K562 (cell line): ENCODE results near the gene CLEC19A. TPM values are rescaled to one million over a fixed set of nuclear protein-coding genes. Genes with fewer than 3 reads are reported as not detected.

Experiments used
- ATAC-seq: fragments of 200-7000 bp; cut with Tn5 transposase; 3 replicates; pipeline ENCODE4 v1.9.1; 2020; ENCODE audit warnings: moderate library complexity
- BruUV-seq: library from RNA; stranded (reverse); fragments of 400-500 nt; replicated peaks from 2 replicates; lab custom pipeline; 2021; lab: Mats Ljungman, UMichigan
- CTCF ChIA-PET: fragments of 300-600 bp; formaldehyde crosslinking; extraction: SDS; loops from one replicate; lab custom pipeline; 2021; ENCODE audit warnings: low intra/inter-chr PET ratio; lab: Yijun Ruan, JAX
- POLR2A ChIA-PET: fragments of 300-600, 350-650 bp; sonication (Branson Sonifier 250); formaldehyde crosslinking; extraction: SDS; loops from one replicate; lab custom pipeline; 2021; ENCODE audit warnings: antibody characterized with exemption, inconsistent platforms; lab: Yijun Ruan, JAX
- DNase-seq, 4 experiments: peaks; one replicate each; pipeline versions ENCODE4 v3.0.0 to v3.0.0-alpha.2; 2011 to 2018; ENCODE audit warnings: low spot score in 3 of 4, mixed read lengths in 3 of 4; ENCODE audit errors: extremely low read depth in 1 of 4
- FAIRE-seq: peaks from 2 replicates; lab custom pipeline; 2011; peaks lifted over from hg19 to GRCh38; lab: Jason Lieb, UNC
- H2AFZ ChIP-seq: 2 replicates; pipeline ENCODE4 v1.6.0; 2011; ENCODE audit warnings: low read depth, low read length, control low read depth, inconsistent platforms
- H3K27ac ChIP-seq: fragments of 200-600 bp; 3 replicates; pipeline ENCODE4 v1.8.0; 2011; ENCODE audit warnings: low read depth, mild to moderate bottlenecking, control low read depth, inconsistent platforms, low read length, moderate library complexity, mixed read lengths; ENCODE audit errors: extremely low read depth
- H3K27me3 ChIP-seq, 2 experiments: fragments of 300-600 bp in 1 of 2; 2 replicates in 1 of 2; 3 replicates in 1 of 2; pipeline versions ENCODE4 v1.6.0 to v1.8.0; 2011; ENCODE audit warnings: inconsistent platforms in 2 of 2, low read length in 2 of 2, mild to moderate bottlenecking in 1 of 2, mixed read lengths in 1 of 2, moderate library complexity in 1 of 2; ENCODE audit not compliant: control insufficient read depth in 2 of 2, insufficient read depth in 2 of 2
- H3K36me3 ChIP-seq: fragments of 300-600 bp; 3 replicates; pipeline ENCODE4 v1.8.0; 2011; ENCODE audit warnings: mild to moderate bottlenecking, low read length, inconsistent platforms; ENCODE audit not compliant: control insufficient read depth, insufficient read depth
- H3K4me1 ChIP-seq, 2 experiments: fragments of 200-600 bp in 1 of 2; replicated peaks in 1 of 2; 2 replicates in 1 of 2; 3 replicates in 1 of 2; pipeline versions ENCODE4 v1.5.1 to v1.8.0; 2011; ENCODE audit warnings: inconsistent platforms in 2 of 2, low read length in 2 of 2, mild to moderate bottlenecking in 1 of 2, mixed read lengths in 1 of 2, moderate library complexity in 1 of 2; ENCODE audit not compliant: control insufficient read depth in 2 of 2, insufficient read depth in 2 of 2
- H3K4me2 ChIP-seq: 2 replicates; pipeline ENCODE4 v1.6.1; 2011; ENCODE audit warnings: low read length, control low read depth, inconsistent platforms, mixed read lengths; ENCODE audit not compliant: insufficient read depth
- H3K4me3 ChIP-seq: fragments of 200-600 bp; sonication (generic), shearing (Covaris generic); 2 replicates; pipeline ENCODE4 v1.5.1; 2016; ENCODE audit warnings: control low read depth, inconsistent platforms
- H3K79me2 ChIP-seq: fragments of 200-600 bp; 3 replicates; pipeline ENCODE4 v1.8.0; 2011; ENCODE audit warnings: low read length, inconsistent platforms; ENCODE audit not compliant: control insufficient read depth, insufficient read depth
- H3K9ac ChIP-seq, 2 experiments: 2 replicates each; pipeline versions ENCODE4 v1.6.0 to v1.6.1; 2011; ENCODE audit warnings: low read depth in 2 of 2, low read length in 2 of 2, control low read depth in 1 of 2, inconsistent platforms in 1 of 2, mild to moderate bottlenecking in 1 of 2, mixed read lengths in 1 of 2; ENCODE audit not compliant: insufficient read depth in 1 of 2
- H3K9me1 ChIP-seq: one replicate; pipeline ENCODE4 v1.6.0; 2011; ENCODE audit warnings: inconsistent platforms, mild to moderate bottlenecking, low read length, moderate library complexity; ENCODE audit not compliant: control insufficient read depth, insufficient read depth
- H3K9me3 ChIP-seq: replicated peaks from 2 replicates; pipeline ENCODE4 v1.5.1; 2011; ENCODE audit warnings: low read depth, low read length, inconsistent platforms; ENCODE audit not compliant: control insufficient read depth, insufficient read depth
- H4K20me1 ChIP-seq: replicated peaks from 2 replicates; pipeline ENCODE4 v1.6.1; 2011; ENCODE audit warnings: low read length, inconsistent platforms, mixed read lengths; ENCODE audit not compliant: control insufficient read depth, insufficient read depth
- CHD7 ChIP-seq: fragments of 200-600 bp; sonication (generic); IDR thresholded peaks from one replicate; pipeline ENCODE4 v1.6.1; 2012; ENCODE audit warnings: mild to moderate bottlenecking, low read depth, low read length, inconsistent platforms
- CTCF ChIP-seq, 3 experiments: IDR thresholded peaks in 2 of 3; conservative IDR thresholded peaks in 1 of 3; 2 replicates each; pipeline ENCODE4 v1.5.1; 2011 to 2012; ENCODE audit warnings: low read length in 3 of 3, mild to moderate bottlenecking in 3 of 3, control low read depth in 2 of 3, improper control_type of control experiment in 1 of 3, inconsistent platforms in 1 of 3, low read depth in 1 of 3, mixed read lengths in 1 of 3, moderate library complexity in 1 of 3; ENCODE audit not compliant: insufficient read depth in 2 of 3
- HMGXB4 ChIP-seq: sonication (generic); formaldehyde crosslinking; IDR thresholded peaks from 2 replicates; pipeline ENCODE4 v1.8.1; 2023; ENCODE audit warnings: mild to moderate bottlenecking, missing genetic modification reagents
- RBM17 ChIP-seq: fragments of 200-400 bp; formaldehyde crosslinking; IDR thresholded peaks from 2 replicates; pipeline ENCODE4 v1.6.1; 2017; ENCODE audit warnings: low read depth, mild to moderate bottlenecking, low read length, borderline replicate concordance
- SREBF2 ChIP-seq: sonication (generic); formaldehyde crosslinking; IDR thresholded peaks from 2 replicates; pipeline ENCODE4 v1.4.0; 2020; ENCODE audit warnings: mild to moderate bottlenecking, missing genetic modification reagents
- TAF15 ChIP-seq: fragments of 200-400 bp; formaldehyde crosslinking; IDR thresholded peaks from 2 replicates; pipeline ENCODE4 v1.6.1; 2017; ENCODE audit warnings: mild to moderate bottlenecking, low read depth, low read length, moderate library complexity
- ZNF445 ChIP-seq: fragments of 250-450 bp; sonication (Bioruptor Pico); IDR thresholded peaks from 2 replicates; pipeline ENCODE4 v1.4.0; 2020; ENCODE audit warnings: low read depth, mild to moderate bottlenecking, moderate library complexity
- WGBS: fragments of 100-300 bp; shearing (Covaris generic); methylation state at CpG from one replicate; pipeline ENCODE4 v1.1.6; 2016; ENCODE audit warnings: low coverage, mixed read lengths; ENCODE audit not compliant: insufficient coverage; ENCODE audit errors: missing lambda C conversion rate; 5-methylcytosine and 5-hydroxymethylcytosine counted together
- in situ Hi-C: fragments of 300-500 bp; cut with MboI; formaldehyde crosslinking; loops from 4 replicates; pipeline ENCODE4 v1.15.0; 2018; ENCODE audit warnings: inconsistent platforms, mixed read lengths
- intact Hi-C: fragments of 100-400 bp; cut with micrococcal nuclease; formaldehyde crosslinking; loops from 2 replicates; pipeline ENCODE4 v1.14.2; 2022
- polyA plus RNA-seq, 8 experiments: library from polyadenylated mRNA; depleted of rRNA in 4 of 8; stranded (reverse) in 5 of 8; unstranded in 3 of 8; fragments of >200 nt; fragmentation: Nextera tagmentation in 2 of 8; fragmentation: Illumina TruSeq in 1 of 8; extraction: Ambion mirVana in 2 of 8; extraction: Trizol in 1 of 8; gene quantifications; 2 replicates each; pipeline versions ENCODE4 v1.2.1 to v1.2.3, GENCODE V29; 2011 to 2014; ENCODE audit warnings: inconsistent platforms in 1 of 8, missing spikeins in 1 of 8
- total RNA-seq, 7 experiments: library from RNA; depleted of rRNA in 6 of 7; stranded (reverse); fragments of >200 nt in 6 of 7; fragmentation: Illumina TruSeq in 2 of 7; extraction: Trizol in 2 of 7; gene quantifications; 2 replicates each; pipeline versions ENCODE4 v1.2.1 to v1.2.3, GENCODE V29; 2011 to 2021; ENCODE audit warnings: low replicate concordance in 1 of 7

The CLEC19A gene
- total and polyA plus RNA-seq, 9 of the 15 experiments (the other 6 are each of a cell fraction or from before 2014, with no cell fraction given): not detected

- ATAC-seq: no peak
- in situ Hi-C loops: no loop called here
- TF ChIP-seq SREBF2 (no peak), ZNF445 (no peak), TAF15 (no peak), CTCF (IDR thresholded peaks at IDR 0.05 in 2 of 3, conservative IDR thresholded peaks at IDR 0.05 in 1 of 3; ENCODE audit: insufficient read depth in 2 of 3, low read depth in 1 of 3, low read length in 3 of 3) (no peak), RBM17 (no peak), HMGXB4 (no peak), CHD7 (no peak)
These were observed 47.1 kb upstream of the CLEC19A start for GRCh38 chr16:19238406-19238805.

More at GRCh38 chr16:19238406-19238805, 47.1 kb upstream of the CLEC19A start:
- 0% methylated on average over 4 of the region's 4 CpGs for WGBS
- H3K9me1 ChIP-seq: no peaks in the 10 kb centered on the region
- no peaks in the 10 kb centered on the region for H3K36me3 ChIP-seq
- CTCF ChIA-PET: no interaction called here
- H3K9me3 ChIP-seq: 0 out of 2 replicates have a peak, but pooled peaks cover 1% of the 10 kb centered on the region
- POLR2A ChIA-PET: interaction anchor here (1.4 kb wide), 1 partner anchor 10 kb away, joined by 3 read pairs; no protein-coding TSS in a partner anchor
- peaks cover 0 to 9% of the 10 kb centered on the region in 2 experiments; a peak in 1 of 5 replicates for H3K4me1 ChIP-seq
- no peak overlapping the region for H3K4me2 ChIP-seq
- no peak overlapping the region for H3K27ac ChIP-seq
- intact Hi-C loops: no loop called here
- H4K20me1 ChIP-seq: no peaks in the 10 kb centered on the region
- H2AFZ ChIP-seq: no peak overlapping the region
- peaks cover 0 to 10% of the 10 kb centered on the region in 2 experiments; a peak in 2 of 5 replicates for H3K27me3 ChIP-seq
- H3K4me3 ChIP-seq: no peak overlapping the region
- DNase-seq: no peak
- no peak for FAIRE-seq
- no peaks in the 10 kb centered on the region for H3K79me2 ChIP-seq
- H3K9ac ChIP-seq: no peak overlapping the region
- BruUV-seq: no TSS peak
